ENCODE data around the gene INO80C. TPM values are rescaled to one million over a fixed set of nuclear protein-coding genes. Genes with fewer than 3 reads are reported as not detected.

The INO80C gene
- total RNA-seq, 4 donors from 2014 or later: 5.3 to 6.4 (median 5.5) TPM

DNA sequence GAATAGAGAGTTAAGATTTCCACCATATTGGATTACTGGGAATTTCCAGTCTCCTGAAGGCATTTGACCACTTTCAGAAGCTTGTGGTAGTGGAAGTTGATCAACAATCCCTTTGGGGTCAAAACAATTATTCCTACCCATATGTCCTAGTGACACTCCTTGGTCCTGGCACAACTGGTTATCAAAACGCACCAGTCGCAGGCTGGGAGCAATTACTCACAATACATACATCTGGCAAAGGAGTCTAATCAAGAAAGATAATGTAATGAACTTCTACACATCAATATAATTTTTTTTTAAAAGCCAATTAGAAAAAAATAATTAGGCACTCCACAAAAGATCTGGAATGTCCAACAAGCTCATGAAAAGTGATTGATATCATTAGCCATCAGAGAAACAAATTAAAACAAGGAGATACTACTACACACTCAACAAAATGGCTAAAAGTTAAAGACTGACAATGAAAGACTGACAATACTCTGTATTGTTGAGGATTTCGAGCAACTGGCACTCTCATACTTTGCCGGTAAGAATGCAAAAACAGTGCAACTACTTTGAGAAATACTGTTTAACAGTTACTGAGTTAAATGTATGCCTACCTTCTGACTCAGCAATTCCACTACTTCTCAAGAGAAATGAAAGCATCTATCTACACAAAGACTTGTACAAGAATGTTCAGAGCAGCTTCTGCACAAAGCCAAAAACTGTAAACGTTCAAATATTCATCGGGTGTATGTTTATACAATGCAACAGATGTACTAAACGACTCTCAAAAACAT lies 2.0 kb downstream of the INO80C start:
- intact Hi-C loops (cut with DNase I; ENCODE audit: low total_unique reads): loop anchor here (5.0 kb wide), 1 partner anchor 477 kb away; the partner anchor contains the start of gene RMP24
- Histone ChIP-seq H3K9me3 (no peaks in the 10 kb centered on the region), H3K27me3 (no peaks in the 10 kb centered on the region), H3K36me3 (no peaks in the 10 kb centered on the region), H3K27ac (no peak overlapping the region), H3K4me3 (no peak overlapping the region), H3K4me1 (peaks cover 13 to 26% of the 10 kb centered on the region in 2 donors)
- ATAC-seq: no peak
- DNase-seq: no peak
- in situ Hi-C loops (cut with MboI; ENCODE audit: low sequenced_read_pairs in 4 of 4): loop anchor here in 1 of 4 donors (10.0 kb wide), 1 partner anchor 89 kb away; the partner anchor contains the start of gene GALNT1
- TF ChIP-seq POLR2A (IDR thresholded peaks at IDR 0.05): no peak
- TF ChIP-seq, protein P1, sequence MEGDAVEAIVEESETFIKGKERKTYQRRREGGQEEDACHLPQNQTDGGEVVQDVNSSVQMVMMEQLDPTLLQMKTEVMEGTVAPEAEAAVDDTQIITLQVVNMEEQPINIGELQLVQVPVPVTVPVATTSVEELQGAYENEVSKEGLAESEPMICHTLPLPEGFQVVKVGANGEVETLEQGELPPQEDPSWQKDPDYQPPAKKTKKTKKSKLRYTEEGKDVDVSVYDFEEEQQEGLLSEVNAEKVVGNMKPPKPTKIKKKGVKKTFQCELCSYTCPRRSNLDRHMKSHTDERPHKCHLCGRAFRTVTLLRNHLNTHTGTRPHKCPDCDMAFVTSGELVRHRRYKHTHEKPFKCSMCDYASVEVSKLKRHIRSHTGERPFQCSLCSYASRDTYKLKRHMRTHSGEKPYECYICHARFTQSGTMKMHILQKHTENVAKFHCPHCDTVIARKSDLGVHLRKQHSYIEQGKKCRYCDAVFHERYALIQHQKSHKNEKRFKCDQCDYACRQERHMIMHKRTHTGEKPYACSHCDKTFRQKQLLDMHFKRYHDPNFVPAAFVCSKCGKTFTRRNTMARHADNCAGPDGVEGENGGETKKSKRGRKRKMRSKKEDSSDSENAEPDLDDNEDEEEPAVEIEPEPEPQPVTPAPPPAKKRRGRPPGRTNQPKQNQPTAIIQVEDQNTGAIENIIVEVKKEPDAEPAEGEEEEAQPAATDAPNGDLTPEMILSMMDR (IDR thresholded peaks at IDR 0.05 in 4 of 5, conservative IDR thresholded peaks at IDR 0.05 in 1 of 5): no peak

GRCh38 chr18:35494251-35495220 lies 3.2 kb downstream of the INO80C start:
- Histone ChIP-seq H3K27me3 (no peaks in the 10 kb centered on the region), H3K36me3 (no peaks in the 10 kb centered on the region), H3K27ac (no peak overlapping the region), H3K4me1 (peaks cover 13 to 26% of the 10 kb centered on the region in 2 donors), H3K9me3 (no peaks in the 10 kb centered on the region), H3K4me3 (no peak overlapping the region)
- no peak for DNase-seq
- TF ChIP-seq, protein P1 (IDR thresholded peaks at IDR 0.05 in 4 of 5, conservative IDR thresholded peaks at IDR 0.05 in 1 of 5): no peak
- no peak for TF ChIP-seq POLR2A (IDR thresholded peaks at IDR 0.05)
- intact Hi-C loops (cut with DNase I; ENCODE audit: low total_unique reads) (loop anchor here (5.0 kb wide), 1 partner anchor 478 kb away; the partner anchor contains the start of gene RMP24), in situ Hi-C loops (cut with MboI; ENCODE audit: low sequenced_read_pairs in 4 of 4) (loop anchor here in 1 of 4 donors (10.0 kb wide), 1 partner anchor 90 kb away; the partner anchor contains the start of gene GALNT1)
- no peak for ATAC-seq

- Histone ChIP-seq H3K27ac (no peak overlapping the region), H3K4me1 (peaks cover 7 to 17% of the 10 kb centered on the region in 2 donors), H3K36me3 (no peaks in the 10 kb centered on the region), H3K4me3 (no peak overlapping the region), H3K9me3 (no peaks in the 10 kb centered on the region), H3K27me3 (no peaks in the 10 kb centered on the region)
- no peak for TF ChIP-seq POLR2A (IDR thresholded peaks at IDR 0.05)
- TF ChIP-seq, protein P1 (IDR thresholded peaks at IDR 0.05 in 4 of 5, conservative IDR thresholded peaks at IDR 0.05 in 1 of 5): no peak
- no peak for ATAC-seq
- intact Hi-C loops (cut with DNase I; ENCODE audit: low total_unique reads): no loop called here
- DNase-seq: no peak
- in situ Hi-C loops (cut with MboI; ENCODE audit: low sequenced_read_pairs in 4 of 4): loop anchor here in 1 of 4 donors (10.0 kb wide), 1 partner anchor 93 kb away; the partner anchor contains the start of gene GALNT1
Measured at GRCh38 chr18:35491700-35492077, 6.1 kb downstream of the INO80C start.

DNA sequence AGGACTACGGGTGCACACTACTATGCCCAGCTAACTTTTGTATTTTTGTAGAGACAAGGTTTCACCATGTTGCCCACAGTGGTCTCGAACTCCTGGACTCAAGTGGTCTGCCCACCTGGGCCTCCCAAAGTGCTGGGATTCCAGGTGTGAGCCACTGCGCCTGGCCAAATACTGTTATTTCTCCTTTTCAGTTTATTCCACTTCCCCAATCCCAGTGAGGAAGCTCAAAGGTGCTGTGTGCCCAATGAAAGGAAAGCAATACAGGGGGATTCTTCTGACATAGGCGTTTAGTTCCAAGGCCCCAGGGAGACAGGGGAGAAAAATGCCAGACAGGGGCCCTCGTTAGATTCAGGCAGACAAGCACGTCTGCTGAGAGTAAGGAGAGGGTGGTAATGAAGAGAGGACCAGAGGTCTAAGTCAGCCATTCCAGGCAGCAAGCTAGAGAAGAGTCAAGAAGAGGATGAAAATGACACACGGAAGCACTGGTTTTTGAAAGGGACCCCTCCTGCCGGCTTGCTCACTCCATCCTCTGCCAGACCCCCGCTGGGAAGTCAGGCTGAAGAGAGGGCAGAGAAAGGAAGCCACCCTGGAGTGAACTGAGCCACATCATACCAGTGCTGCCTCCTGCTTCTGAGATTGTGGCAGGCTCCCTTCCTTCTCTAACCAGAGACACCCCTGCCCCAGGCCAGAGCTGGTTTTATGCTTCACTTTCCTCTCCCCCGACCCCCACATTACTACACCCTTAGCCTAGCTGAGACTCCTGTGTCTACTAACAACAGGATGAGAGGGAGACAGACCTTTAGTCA lies 6.7 kb downstream of the INO80C start:
- no peak for TF ChIP-seq POLR2A (IDR thresholded peaks at IDR 0.05)
- TF ChIP-seq, protein P1 (IDR thresholded peaks at IDR 0.05 in 4 of 5, conservative IDR thresholded peaks at IDR 0.05 in 1 of 5): no peak
- in situ Hi-C loops (cut with MboI; ENCODE audit: low sequenced_read_pairs in 4 of 4) (loop anchor here in 1 of 4 donors (10.0 kb wide), 1 partner anchor 94 kb away; the partner anchor contains the start of gene GALNT1), intact Hi-C loops (cut with DNase I; ENCODE audit: low total_unique reads) (no loop called here)
- Histone ChIP-seq H3K36me3 (no peaks in the 10 kb centered on the region), H3K27me3 (no peaks in the 10 kb centered on the region), H3K27ac (no peak overlapping the region), H3K4me3 (no peak overlapping the region), H3K4me1 (peaks cover under 1 to 11% of the 10 kb centered on the region in 2 donors), H3K9me3 (no peaks in the 10 kb centered on the region)
- DNase-seq: no peak
- ATAC-seq: no peak

Measured in gastrocnemius medialis (tissue), 4 donors.